ENCODE measurements around the gene SWI5. TPM values are rescaled to one million over a fixed set of nuclear protein-coding genes. Genes with fewer than 3 reads are reported as not detected.

Gene SWI5
- total and polyA plus RNA-seq, 2 experiments from 2014 or later = 29.0 to 55.7 TPM

DNA sequence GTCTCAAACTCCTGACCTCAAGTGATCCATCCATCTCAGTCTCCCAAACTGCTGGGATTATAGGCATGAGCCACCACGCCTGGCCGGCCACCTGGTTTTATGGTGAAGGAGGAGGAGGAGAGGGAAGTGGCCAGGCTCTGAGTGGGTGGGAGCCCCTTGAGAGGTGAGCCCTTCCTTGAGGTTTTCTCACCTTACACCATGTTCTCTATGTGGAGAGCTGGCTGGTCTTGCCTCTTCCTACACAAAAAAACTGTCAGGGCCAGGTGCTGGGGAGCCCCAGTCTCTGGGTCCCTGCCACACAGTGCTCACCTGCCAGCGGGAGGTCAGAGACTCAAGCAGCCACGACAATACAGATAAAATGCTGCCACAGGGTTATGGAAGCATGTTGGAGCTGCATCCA, 18.1 kb downstream of the SWI5 start:
- Histone ChIP-seq H3K79me2 (no peaks in the 10 kb centered on the region), H3K9me2 (replicated peaks; ENCODE audit: insufficient read depth) (no peaks in the 10 kb centered on the region), H3K27me3 (no peaks in the 10 kb centered on the region), H3K4me3 (no peak overlapping the region), H3K4me2 (no peak overlapping the region), H3K36me3 (replicated peaks; ENCODE audit: insufficient read depth, low read depth) (no peaks in the 10 kb centered on the region), H3K27ac (no peak overlapping the region), H2AFZ (no peak overlapping the region), H3K9me3 (ENCODE audit: low read depth) (no peaks in the 10 kb centered on the region), H4K20me1 (ENCODE audit: insufficient read depth, poor library complexity, severe bottlenecking) (no peaks in the 10 kb centered on the region), H3K4me1 (ENCODE audit: insufficient read depth) (peaks cover 14% of the 10 kb centered on the region)
- no peak for DNase-seq (ENCODE audit: low spot score)
- TF ChIP-seq, protein P1, sequence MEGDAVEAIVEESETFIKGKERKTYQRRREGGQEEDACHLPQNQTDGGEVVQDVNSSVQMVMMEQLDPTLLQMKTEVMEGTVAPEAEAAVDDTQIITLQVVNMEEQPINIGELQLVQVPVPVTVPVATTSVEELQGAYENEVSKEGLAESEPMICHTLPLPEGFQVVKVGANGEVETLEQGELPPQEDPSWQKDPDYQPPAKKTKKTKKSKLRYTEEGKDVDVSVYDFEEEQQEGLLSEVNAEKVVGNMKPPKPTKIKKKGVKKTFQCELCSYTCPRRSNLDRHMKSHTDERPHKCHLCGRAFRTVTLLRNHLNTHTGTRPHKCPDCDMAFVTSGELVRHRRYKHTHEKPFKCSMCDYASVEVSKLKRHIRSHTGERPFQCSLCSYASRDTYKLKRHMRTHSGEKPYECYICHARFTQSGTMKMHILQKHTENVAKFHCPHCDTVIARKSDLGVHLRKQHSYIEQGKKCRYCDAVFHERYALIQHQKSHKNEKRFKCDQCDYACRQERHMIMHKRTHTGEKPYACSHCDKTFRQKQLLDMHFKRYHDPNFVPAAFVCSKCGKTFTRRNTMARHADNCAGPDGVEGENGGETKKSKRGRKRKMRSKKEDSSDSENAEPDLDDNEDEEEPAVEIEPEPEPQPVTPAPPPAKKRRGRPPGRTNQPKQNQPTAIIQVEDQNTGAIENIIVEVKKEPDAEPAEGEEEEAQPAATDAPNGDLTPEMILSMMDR (IDR thresholded peaks at IDR 0.05; ENCODE audit: poor library complexity) = no peak
- no peak for TF ChIP-seq EZH2phosphoT487 (IDR thresholded peaks at IDR 0.05; ENCODE audit: low read depth, severe bottlenecking, unreplicated experiment)
- no peak for TF ChIP-seq EZH2 (IDR thresholded peaks at IDR 0.05; ENCODE audit: borderline replicate concordance)
- WGBS (ENCODE audit: low lambda C conversion rate, missing lambda C conversion rate) = 83% methylated on average over 4 of the region's 4 CpGs

DNA sequence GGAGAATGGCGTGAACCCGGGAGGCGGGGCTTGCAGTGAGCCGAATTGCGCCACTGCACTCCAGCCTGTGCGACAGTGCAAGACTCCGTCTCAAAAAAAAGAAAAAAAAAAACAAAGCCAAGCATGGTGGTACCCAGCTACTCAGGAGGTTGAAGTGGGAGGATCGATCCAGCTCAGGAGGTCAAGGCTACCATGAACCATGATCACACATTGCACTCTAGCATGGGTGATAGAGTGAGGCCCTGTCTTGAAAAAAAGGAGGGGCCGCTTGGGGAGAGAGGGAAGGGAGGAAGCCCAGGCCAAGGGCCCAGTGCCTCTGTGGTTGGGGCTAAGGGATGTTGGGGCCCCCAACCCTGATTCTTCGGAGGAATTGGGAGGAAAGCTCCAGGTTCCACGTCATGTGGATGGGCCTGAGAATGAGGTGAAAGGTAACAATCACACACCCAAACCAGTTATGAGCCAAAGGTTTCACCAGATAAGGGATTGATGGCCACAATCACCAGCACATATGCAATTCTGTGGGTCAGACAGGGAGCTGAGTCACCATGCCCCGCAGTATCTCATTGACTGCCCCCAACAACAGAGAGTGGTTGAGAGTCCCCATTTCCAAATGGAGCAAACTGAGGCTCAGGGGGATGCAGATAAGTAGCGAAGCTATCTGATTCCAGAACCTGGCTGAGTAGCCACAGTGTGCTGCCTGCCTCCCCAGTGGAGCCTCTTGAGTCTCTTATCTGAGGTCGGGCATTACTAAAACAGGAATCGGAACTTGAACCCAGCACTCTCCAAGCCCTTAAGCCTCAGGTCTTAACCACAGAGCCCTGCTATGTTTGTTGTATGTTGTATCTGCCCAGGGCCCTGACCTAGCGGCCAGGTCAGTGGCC, 20.5 kb downstream of the SWI5 start:
- no peak overlapping the region for H3K4me3 ChIP-seq
- H3K4me1 ChIP-seq (ENCODE audit: insufficient read depth) = peaks cover 14% of the 10 kb centered on the region
- H3K4me2 ChIP-seq = peak overlapping the region; percentile 13
- H4K20me1 ChIP-seq (ENCODE audit: insufficient read depth, poor library complexity, severe bottlenecking) = no peaks in the 10 kb centered on the region
- H3K27me3 ChIP-seq = no peaks in the 10 kb centered on the region
- no peaks in the 10 kb centered on the region for H3K9me2 ChIP-seq (replicated peaks; ENCODE audit: insufficient read depth)
- peak overlapping the region; percentile 71 for H3K27ac ChIP-seq
- DNase-seq (ENCODE audit: low spot score) = peak; percentile 39
- H3K79me2 ChIP-seq = no peaks in the 10 kb centered on the region
- 84% methylated on average over 16 of the region's 16 CpGs for WGBS (ENCODE audit: low lambda C conversion rate, missing lambda C conversion rate)
- H2AFZ ChIP-seq = no peak overlapping the region
- no peaks in the 10 kb centered on the region for H3K9me3 ChIP-seq (ENCODE audit: low read depth)
- no peaks in the 10 kb centered on the region for H3K36me3 ChIP-seq (replicated peaks; ENCODE audit: insufficient read depth, low read depth)
- TF ChIP-seq, protein P1 (IDR thresholded peaks at IDR 0.05; ENCODE audit: poor library complexity) = no peak
- no peak for TF ChIP-seq EZH2 (IDR thresholded peaks at IDR 0.05; ENCODE audit: borderline replicate concordance)
- no peak for TF ChIP-seq EZH2phosphoT487 (IDR thresholded peaks at IDR 0.05; ENCODE audit: low read depth, severe bottlenecking, unreplicated experiment)

DNA sequence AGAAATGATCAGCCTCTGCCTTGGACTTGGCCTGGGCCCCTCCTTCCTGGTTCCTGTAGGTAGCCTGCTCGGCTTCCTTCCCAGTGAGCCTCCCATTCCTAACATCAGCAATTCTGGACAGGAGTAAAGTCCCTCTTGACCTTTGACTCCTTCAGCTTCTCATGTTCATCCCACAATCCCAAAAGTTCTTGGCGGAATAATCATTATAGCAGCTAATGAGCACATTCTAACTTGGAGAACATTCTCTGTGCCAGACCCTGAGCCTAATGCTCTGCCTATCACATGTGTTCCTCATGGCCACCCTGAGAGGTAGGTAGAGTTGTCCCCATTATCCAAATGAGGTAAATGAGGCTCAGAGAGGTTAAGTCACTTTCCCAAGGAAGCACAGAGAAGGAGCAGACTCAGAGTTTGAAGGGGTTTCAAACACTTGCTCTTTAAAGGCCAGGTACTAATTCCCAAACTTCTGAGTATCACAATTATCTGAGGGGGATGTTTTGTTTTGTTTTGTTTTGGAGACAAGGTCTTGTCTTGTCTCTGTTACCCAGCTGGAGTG, 21.2 kb downstream of the SWI5 start:
- no peak for DNase-seq (ENCODE audit: low spot score)
- Histone ChIP-seq H4K20me1 (ENCODE audit: insufficient read depth, poor library complexity, severe bottlenecking) (no peaks in the 10 kb centered on the region), H2AFZ (no peak overlapping the region), H3K4me3 (no peak overlapping the region), H3K27me3 (no peaks in the 10 kb centered on the region), H3K9me2 (replicated peaks; ENCODE audit: insufficient read depth) (no peaks in the 10 kb centered on the region), H3K4me1 (ENCODE audit: insufficient read depth) (peaks cover 14% of the 10 kb centered on the region), H3K79me2 (no peaks in the 10 kb centered on the region), H3K36me3 (replicated peaks; ENCODE audit: insufficient read depth, low read depth) (no peaks in the 10 kb centered on the region), H3K27ac (peak overlapping the region; percentile 62), H3K9me3 (ENCODE audit: low read depth) (no peaks in the 10 kb centered on the region), H3K4me2 (no peak overlapping the region)
- TF ChIP-seq EZH2phosphoT487 (IDR thresholded peaks at IDR 0.05; ENCODE audit: low read depth, severe bottlenecking, unreplicated experiment) (no peak), EZH2 (IDR thresholded peaks at IDR 0.05; ENCODE audit: borderline replicate concordance) (no peak)
- TF ChIP-seq, protein P1 (IDR thresholded peaks at IDR 0.05; ENCODE audit: poor library complexity) = no peak
- 72% methylated on average over 2 of the region's 2 CpGs for WGBS (ENCODE audit: low lambda C conversion rate, missing lambda C conversion rate)

Data from hepatocyte (in vitro differentiated cells).